CD4-positive, alpha-beta T cell treated with Interleukin-17A for 4 hours (primary cell): ENCODE measurements around the gene EXOC7.
A peak's percentile ranks its signal among the peaks of the same experiment; 100 is the strongest.

Source experiments
- DNase-seq: peaks from one replicate; pipeline ENCODE4 v3.0.0-alpha.2; 2020; ENCODE audit warnings: mixed read lengths

The EXOC7 gene

DNA sequence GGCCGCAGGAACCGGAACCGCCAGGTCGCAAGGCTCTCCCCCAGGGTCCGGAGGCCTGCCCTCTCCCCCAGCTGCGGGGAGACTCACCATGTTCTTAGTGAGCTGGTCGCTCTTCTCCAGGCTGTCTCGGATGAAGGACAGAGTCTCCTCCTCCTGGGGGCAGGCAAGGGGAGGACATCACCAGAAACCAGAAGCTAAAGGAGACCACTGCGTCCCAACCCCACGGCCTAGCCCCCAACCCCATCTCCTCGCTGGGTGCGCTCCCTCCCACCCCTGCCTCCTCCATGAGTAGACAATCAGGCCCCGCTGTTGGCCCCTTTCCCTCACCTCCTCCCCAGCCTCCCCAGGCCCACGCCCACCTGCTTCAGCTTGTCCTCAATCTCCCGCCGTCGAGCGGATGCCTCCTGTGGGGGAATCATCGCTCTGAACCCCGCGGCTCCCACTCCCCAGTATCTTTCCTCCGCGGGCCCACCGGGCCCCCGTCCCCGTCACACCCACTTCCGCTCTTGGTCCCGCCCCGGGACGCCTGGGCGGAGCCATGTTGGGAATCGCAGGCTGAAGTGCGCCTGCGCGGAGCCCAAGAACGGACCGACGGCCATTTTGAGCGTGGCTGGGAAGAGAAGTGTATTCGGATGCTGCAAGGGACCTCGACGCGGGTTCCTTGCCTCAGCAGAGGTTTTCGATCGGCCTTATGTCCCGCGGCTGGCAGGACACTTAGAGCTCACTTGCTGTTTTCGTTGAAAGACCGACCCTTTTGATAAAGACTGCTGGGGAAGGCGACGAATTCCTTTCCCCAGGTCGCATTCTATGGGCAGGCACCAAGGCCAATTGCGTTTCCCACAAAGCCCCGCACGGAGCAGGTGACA lies at the start of gene EXOC7:
TSS of gene EXOC7 (minus strand) at position 514 of the 866 bp plus-strand sequence. CDS start at position 419, 95 bp downstream.
- peak; percentile 95 for DNase-seq

DNA sequence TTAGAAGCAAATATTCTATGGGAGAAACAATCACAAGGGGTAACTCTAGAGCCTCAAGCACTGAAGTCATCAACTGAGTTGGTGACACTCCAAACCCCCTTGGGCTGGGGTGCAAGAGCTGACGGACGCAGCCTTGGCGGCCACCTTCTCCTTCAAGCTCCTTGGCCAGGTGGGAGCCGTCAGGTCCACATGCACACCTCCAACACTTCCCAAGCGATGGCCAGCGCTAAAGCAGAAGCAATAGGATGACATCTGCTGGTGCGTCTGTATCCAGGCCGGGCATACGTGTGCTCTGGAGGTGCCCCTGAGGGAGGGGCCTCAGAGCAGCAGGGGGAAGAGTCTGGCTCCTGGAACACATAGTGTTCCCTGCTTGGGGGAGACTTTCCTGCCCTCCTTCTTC lies 49.6 kb upstream of the EXOC7 start:
- DNase-seq = no peak

DNA sequence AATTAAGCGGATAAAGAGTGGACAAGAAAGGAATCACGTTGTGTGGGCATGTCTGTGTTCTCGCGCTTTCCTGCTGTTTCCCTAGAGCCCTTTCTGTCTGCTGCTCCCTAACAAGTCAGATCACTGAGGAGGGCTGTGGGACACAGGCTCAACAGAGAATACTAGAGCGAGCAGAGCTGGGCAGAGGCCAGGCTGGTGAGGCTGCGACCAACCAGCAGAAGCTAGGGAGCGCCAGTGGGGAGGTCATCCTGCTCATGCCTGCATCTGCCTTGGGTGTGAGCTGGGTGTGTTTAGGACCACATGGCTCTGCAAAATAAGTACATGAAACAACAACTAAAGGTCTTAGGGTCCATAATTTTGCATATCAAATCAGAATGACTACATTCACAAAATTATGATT lies 49.0 kb upstream of the EXOC7 start:
- DNase-seq = no peak

- peak; percentile 69 for DNase-seq
Measured at GRCh38 chr17:76151896-76152454, 48.4 kb upstream of the EXOC7 start.

DNA sequence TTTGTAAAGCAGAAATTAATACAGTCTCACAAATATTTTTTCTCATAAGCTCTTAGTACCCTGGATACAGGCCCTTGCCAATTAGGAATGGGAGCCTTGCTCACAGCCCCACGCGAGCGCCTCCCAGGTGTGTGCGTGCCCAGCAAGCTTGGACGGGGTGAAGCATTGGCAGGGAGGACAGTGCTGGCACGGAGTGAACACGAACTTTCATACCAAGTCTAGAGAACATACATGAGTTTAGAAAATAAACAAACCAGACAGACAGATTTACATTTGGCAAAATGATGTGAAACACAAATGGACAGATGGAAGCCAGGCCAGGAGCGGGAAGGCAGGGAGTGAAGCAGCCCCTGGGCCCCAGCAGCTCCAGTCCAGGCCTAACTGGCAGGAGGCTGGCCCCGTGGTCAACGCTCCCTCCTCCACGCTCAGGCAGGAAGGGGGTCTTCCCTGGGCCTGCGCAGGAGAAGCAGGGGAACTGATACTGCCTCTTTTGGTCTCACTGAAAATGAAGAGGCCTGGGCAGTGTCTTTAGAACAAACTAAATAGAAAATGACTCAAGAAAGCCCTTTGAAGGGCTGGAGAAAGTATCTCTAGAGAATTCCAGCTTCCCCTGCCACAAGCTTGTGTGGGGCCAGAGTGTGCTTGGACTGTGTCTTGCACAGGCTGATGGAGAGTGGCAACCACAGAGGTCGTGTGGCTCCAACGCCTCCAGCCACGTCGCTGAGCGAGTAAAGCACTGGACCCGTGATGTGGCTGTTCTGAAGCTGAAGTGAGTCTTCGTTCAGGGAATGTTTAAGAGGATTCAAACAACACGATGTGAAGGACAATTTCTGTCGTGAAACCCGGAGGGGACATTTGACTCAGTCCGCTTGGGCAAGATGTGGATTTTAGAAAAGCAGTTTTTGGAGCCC lies 47.4 kb upstream of the EXOC7 start:
- no peak for DNase-seq

DNA sequence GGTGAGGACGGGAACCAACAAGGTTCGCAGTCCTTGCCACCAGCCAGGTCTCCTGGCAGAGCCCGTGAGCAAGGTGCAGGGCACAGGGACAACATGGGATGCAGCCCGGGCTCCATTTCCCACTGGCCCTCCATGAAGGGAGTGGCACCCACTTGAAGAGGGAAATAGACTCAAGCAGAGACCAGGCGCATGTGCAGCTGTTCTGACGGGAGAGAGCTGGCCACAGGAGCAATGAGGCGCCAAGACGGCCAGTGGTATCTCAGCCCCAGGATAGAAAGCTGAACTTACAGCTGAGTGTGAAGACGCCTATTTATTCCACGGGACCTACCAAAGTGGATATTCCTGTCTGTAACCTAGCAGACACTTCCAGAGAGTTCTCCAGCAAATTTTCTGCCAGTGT lies 45.6 kb upstream of the EXOC7 start:
- no peak for DNase-seq

- DNase-seq = no peak
Measured at GRCh38 chr17:76148015-76148326, 44.4 kb upstream of the EXOC7 start.

GRCh38 chr17:76147211-76148014 lies 43.8 kb upstream of the EXOC7 start:
- no peak for DNase-seq

DNA sequence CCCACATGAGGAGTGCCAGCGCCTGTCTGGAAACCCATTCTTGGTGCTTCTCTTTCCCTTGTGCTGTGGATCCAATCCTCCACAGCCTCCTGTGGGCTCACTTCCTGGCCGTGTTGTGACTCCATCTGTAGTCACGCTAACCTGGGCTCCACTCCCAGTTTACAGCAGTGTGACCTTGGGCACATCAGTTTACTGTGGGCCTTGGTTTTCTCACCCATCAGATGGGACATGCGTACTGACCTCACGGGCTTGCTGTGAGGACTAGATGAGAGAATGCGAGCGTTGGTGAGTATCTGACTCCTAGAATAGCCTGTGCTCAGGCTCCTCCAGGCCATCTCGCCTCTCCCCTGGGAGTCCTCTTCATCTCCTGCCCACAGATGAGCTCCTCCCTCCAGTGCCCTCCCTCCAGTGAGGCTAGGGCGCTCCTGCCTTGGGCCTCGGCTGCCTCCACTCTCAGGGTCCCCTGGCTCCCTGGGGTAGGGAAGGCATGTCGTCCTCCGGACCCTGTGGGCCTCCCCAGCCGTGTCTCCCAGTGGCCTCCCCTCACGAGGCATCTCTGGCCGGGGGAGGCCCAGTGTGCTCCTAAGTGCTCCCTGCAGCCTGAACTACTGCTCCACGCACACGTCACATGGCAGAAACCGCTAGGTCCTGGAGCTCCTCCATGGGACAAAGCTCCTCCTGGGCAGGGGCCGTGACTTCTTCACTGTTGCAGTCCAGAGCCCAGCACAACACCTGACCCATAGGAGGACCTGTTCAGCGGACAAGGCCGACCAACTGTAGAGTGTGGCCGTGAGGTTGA lies 42.7 kb upstream of the EXOC7 start:
- peak; percentile 50 for DNase-seq

GRCh38 chr17:76145231-76146052 lies 41.9 kb upstream of the EXOC7 start:
- peak; percentile 78 for DNase-seq

DNA sequence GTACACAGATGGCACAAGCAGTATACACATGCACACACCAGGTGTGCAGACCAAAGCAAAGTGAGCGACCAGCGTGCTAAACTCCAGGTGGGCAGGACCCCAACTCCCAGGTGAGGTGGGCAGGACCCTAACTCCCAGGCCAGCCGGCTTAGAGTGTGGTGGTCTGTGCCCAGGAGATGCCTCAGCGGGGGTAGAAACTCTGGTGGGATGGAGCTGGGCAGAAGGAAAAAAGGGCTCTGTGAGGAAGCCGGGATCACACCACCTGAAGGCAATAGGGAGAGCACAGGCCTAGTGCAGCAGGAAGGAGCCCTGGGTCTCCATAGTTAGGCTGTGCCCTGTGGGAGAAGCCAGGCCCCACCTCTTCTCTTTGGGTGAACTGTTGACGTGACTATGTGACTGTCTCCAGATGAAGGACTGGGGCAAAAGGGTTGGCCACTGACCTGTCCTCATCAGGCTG lies 39.0 kb upstream of the EXOC7 start:
- no peak for DNase-seq

- DNase-seq = no peak
Measured at GRCh38 chr17:76142039-76142584, 38.5 kb upstream of the EXOC7 start.

- DNase-seq = peak; percentile 92
Measured at GRCh38 chr17:76141212-76142038, 37.8 kb upstream of the EXOC7 start, which contains the start of gene FOXJ1. FOXJ1 (minus strand) TSS chr17:76141245; CDS start chr17:76140395, 850 bp downstream.

DNA sequence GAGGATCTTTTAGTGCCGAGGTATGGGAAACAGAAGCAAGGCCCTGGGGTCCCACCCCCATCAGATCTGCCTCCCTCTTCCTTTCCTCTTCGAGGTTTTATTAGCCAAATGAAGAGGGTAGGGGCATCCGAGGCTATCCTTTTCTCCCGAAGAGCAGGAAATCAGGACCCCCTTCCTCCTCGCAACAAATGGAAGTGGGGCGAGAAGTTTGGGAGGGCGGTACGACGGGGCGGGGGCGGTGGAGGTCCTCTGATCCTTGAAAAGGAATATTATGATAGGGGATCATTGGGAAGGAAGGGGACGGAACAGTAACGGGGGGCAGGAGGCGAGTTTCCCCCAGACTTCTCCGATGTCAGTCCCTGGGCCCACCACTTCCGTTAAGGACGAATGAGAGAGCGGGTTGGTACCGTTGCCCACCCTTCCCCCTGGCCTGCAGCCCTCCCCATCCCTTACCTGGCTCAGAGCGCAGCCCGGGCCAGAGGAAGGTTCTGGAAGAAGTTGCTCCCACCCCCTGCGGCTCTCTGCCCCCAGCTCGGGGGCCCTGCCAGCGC lies 37.1 kb upstream of the EXOC7 start:
- DNase-seq = no peak

DNA sequence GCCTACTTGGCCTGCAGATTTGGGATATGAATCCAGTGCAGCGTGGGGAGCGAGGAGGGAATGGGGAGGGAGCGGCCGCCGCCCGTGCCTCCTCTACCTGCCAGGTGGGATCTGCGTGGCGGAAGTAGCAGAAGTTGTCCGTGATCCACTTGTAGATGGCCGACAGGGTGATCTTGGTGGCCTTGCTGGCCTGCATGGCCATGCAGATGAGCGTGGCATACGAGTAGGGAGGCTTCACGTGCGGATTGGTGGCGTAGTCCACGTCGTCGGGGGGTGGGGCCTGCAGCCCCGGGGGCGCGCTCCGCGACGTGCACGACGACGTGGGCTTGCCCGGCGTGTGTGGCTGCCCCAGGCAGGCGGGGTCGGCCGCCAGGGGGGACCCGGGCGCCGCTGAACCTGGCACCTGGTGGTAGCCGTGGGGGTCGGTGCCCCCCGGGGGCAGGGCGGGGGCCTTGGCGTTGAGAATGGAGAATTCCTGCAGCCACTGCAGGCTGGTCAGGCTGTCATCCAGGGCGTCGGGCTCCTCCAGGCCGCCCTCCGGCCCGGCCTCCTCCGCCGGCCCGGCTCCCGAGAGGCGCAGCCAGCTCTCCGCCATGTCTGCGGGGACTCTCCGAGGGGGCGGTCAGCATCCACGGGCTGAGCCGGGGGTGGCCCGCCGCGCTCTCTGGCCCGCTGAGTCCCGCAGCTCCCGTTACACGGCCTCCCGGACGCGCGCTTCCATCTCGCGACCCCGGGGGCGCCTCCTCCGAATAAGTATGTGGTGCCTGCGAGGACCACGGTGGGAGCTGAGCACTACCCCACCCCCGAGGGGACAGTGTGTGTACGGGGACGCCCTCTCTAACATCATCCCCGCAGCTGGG lies 36.4 kb upstream of the EXOC7 start:
- peak; percentile 55 for DNase-seq

GRCh38 chr17:76138896-76139752 lies 35.5 kb upstream of the EXOC7 start:
- no peak for DNase-seq
